MCF 10A (cell line): ENCODE measurements around the gene SPEF2. TPM values are rescaled to one million over a fixed set of nuclear protein-coding genes. Genes with fewer than 3 reads are reported as not detected.

Experiments
- BruUV-seq: library from RNA; stranded (reverse); fragments of 400-500 nt; replicated peaks from 2 replicates; lab custom pipeline; 2021; lab: Mats Ljungman, UMichigan
- CTCF ChIA-PET: fragments of 300-600 bp; sonication (Branson Sonifier 250); formaldehyde crosslinking; extraction: SDS; loops from one replicate; lab custom pipeline; 2021; ENCODE audit warnings: antibody characterized with exemption, inconsistent platforms; lab: Yijun Ruan, JAX
- POLR2A ChIA-PET: fragments of 300-600, 350-650 bp; sonication (Branson Sonifier 250); formaldehyde crosslinking; extraction: SDS; loops from one replicate; lab custom pipeline; 2020; ENCODE audit warnings: antibody characterized with exemption, inconsistent platforms; lab: Yijun Ruan, JAX
- DNase-seq: peaks from one replicate; pipeline ENCODE4 v3.0.0-alpha.2; 2018; ENCODE audit not compliant: unreplicated experiment
- H3K27ac Mint-ChIP-seq: one replicate; pipeline ENCODE4 v1.8.0; 2022; ENCODE audit warnings: mild to moderate bottlenecking, low read depth, mixed read lengths; ENCODE audit not compliant: unreplicated experiment
- H3K27me3 Mint-ChIP-seq: one replicate; pipeline ENCODE4 v1.8.0; 2022; ENCODE audit warnings: mixed read lengths; ENCODE audit not compliant: insufficient read depth, unreplicated experiment
- H3K36me3 Mint-ChIP-seq: one replicate; pipeline ENCODE4 v1.8.0; 2022; ENCODE audit warnings: mild to moderate bottlenecking, moderate library complexity, mixed read lengths; ENCODE audit not compliant: insufficient read depth, unreplicated experiment
- H3K4me1 Mint-ChIP-seq: one replicate; pipeline ENCODE4 v1.8.0; 2022; ENCODE audit warnings: mixed read lengths; ENCODE audit not compliant: insufficient read depth, unreplicated experiment
- H3K4me3 Mint-ChIP-seq: one replicate; pipeline ENCODE4 v1.8.0; 2022; ENCODE audit warnings: mild to moderate bottlenecking, moderate library complexity, mixed read lengths; ENCODE audit not compliant: unreplicated experiment
- H3K9me3 Mint-ChIP-seq: one replicate; pipeline ENCODE4 v1.8.0; 2022; ENCODE audit warnings: mixed read lengths; ENCODE audit not compliant: unreplicated experiment
- CTCF ChIP-seq: fragments of 200-600 bp; IDR thresholded peaks from one replicate; pipeline ENCODE4 v1.8.0; 2022; ENCODE audit warnings: antibody characterized with exemption, mild to moderate bottlenecking; ENCODE audit not compliant: unreplicated experiment
- intact Hi-C: fragments of 100-400 bp; cut with micrococcal nuclease; formaldehyde crosslinking; loops from 2 replicates; pipeline ENCODE4 v1.14.1; 2022
- total RNA-seq: library from RNA; stranded (reverse); gene quantifications from 2 replicates; pipeline ENCODE4 v1.2.3, GENCODE V29; 2022

SPEF2 gene
- total RNA-seq, 1 experiment from 2014 or later, result 5.3 TPM

DNA sequence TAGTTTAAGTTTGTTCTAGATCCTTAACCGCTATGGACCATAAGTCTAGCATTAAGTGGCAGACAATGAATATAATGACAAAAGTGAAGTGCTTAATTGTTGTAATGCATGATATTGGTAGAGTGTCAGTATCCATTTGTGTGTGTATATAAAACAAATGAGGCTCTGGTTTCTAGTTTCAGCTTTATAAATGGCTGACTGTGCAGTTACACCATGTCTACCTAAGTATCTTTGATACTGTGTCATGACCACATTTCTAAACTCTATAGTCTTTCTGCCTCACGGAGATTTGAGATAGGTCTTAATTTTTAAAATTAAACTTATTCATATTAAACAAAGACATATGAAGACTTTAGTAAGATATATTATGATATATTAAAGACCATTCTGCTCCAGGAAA is 92.0 kb downstream of the SPEF2 start:
- BruUV-seq, result no TSS peak
- POLR2A ChIA-PET, result no interaction called here
- no peak for TF ChIP-seq CTCF
- Mint-ChIP-seq H3K9me3 (no peaks in the 10 kb centered on the region), H3K27ac (no peak overlapping the region), H3K4me3 (no peak overlapping the region), H3K27me3 (no peaks in the 10 kb centered on the region), H3K36me3 (no peaks in the 10 kb centered on the region), H3K4me1 (no peaks in the 10 kb centered on the region)
- no peak for DNase-seq
- intact Hi-C loops, result no loop called here
- CTCF ChIA-PET, result no interaction called here

GRCh38 chr5:35717718-35718117 is 100.1 kb downstream of the SPEF2 start:
- H3K4me1 Mint-ChIP-seq, result no peaks in the 10 kb centered on the region
- no TSS peak for BruUV-seq
- no peak overlapping the region for H3K27ac Mint-ChIP-seq
- ChIA-PET CTCF (no interaction called here), POLR2A (no interaction called here)
- intact Hi-C loops, result no loop called here
- no peak for DNase-seq
- H3K36me3 Mint-ChIP-seq, result no peaks in the 10 kb centered on the region
- no peaks in the 10 kb centered on the region for H3K27me3 Mint-ChIP-seq
- no peak for TF ChIP-seq CTCF
- no peak overlapping the region for H3K4me3 Mint-ChIP-seq
- H3K9me3 Mint-ChIP-seq, result no peaks in the 10 kb centered on the region

DNA sequence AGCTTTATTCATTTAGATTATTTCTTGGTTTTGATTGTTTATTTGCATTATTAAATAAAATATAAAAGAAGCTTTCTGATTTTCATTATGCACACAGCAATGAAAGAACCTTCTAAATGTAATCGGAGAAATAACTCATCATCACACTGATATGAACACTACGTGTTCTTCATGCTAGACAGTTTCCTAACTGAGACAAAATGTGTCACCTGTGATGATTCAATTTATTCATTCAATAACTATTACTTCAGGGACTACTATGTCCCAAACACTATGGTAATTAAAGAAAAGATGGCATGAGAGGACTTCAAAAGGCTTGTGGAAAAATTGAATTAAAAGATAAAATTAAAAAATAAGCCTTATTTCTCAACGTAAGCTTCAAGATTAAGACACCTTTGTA is 118.1 kb downstream of the SPEF2 start:
- Mint-ChIP-seq H3K36me3 (no peaks in the 10 kb centered on the region), H3K4me3 (no peak overlapping the region), H3K27me3 (no peaks in the 10 kb centered on the region), H3K9me3 (no peaks in the 10 kb centered on the region), H3K27ac (no peak overlapping the region), H3K4me1 (no peaks in the 10 kb centered on the region)
- no peak for DNase-seq
- CTCF ChIA-PET, result interaction anchor here (0.6 kb wide), 1 partner anchor 62 kb away, joined by 3 read pairs; no protein-coding TSS in a partner anchor
- intact Hi-C loops, result no loop called here
- no peak for TF ChIP-seq CTCF
- POLR2A ChIA-PET, result no interaction called here
- BruUV-seq, result no TSS peak

DNA sequence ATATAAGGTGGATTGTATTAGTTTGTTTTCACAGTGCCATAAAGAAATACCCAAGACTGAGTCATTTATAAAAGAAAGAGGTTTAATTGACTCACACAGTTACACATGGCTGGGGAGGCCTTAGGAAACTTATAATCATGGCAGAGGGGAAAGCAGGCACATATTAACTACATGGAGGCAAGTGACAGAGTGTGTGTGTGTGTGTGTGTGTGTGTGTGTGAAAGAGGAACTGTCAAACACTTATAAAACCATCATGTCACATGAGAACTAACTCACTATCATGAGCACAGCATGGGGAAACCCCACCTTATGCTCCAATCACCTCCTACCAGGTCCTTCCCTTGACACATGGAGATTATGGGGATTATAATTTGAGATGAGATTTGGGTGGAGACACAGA is 118.6 kb downstream of the SPEF2 start:
- Mint-ChIP-seq H3K27ac (no peak overlapping the region), H3K4me3 (no peak overlapping the region), H3K4me1 (peaks cover 5% of the 10 kb centered on the region), H3K9me3 (no peaks in the 10 kb centered on the region), H3K36me3 (no peaks in the 10 kb centered on the region), H3K27me3 (no peaks in the 10 kb centered on the region)
- CTCF ChIA-PET, result interaction anchor here (0.6 kb wide), 1 partner anchor 101 kb away, joined by 3 read pairs; no protein-coding TSS in a partner anchor
- POLR2A ChIA-PET, result no interaction called here
- no peak for DNase-seq
- no peak for TF ChIP-seq CTCF
- intact Hi-C loops, result no loop called here
- no TSS peak for BruUV-seq
